Activated CD4-positive, alpha-beta T cell treated with anti-CD3 and anti-CD28 coated beads, Interleukin-2, amount 10 ng/mL, durations not matched to agents 24 days and 14 days (primary cell): Measurements from ENCODE around the gene TNFAIP8L2. TPM values are rescaled to one million over a fixed set of nuclear protein-coding genes. Genes with fewer than 3 reads are reported as not detected.
"Not testable (repeated sequence)": the region's sequence is repeated elsewhere in the genome, so short reads cannot be mapped to it uniquely, and the experiment has no call there.

Experiments
- DNase-seq: peaks from one replicate; pipeline ENCODE4 v3.0.0; 2022
- H3K27ac Mint-ChIP-seq: one replicate; pipeline ENCODE4 v1.8.0; 2022; ENCODE audit warnings: mild to moderate bottlenecking, mixed read lengths
- H3K27me3 Mint-ChIP-seq: one replicate; pipeline ENCODE4 v1.8.0; 2022; ENCODE audit warnings: mixed read lengths
- H3K36me3 Mint-ChIP-seq: one replicate; pipeline ENCODE4 v1.8.0; 2022; ENCODE audit warnings: low read depth, mild to moderate bottlenecking, mixed read lengths
- H3K4me1 Mint-ChIP-seq: one replicate; pipeline ENCODE4 v1.8.0; 2021; ENCODE audit warnings: mixed read lengths
- H3K4me3 Mint-ChIP-seq: one replicate; pipeline ENCODE4 v1.8.0; 2022; ENCODE audit warnings: mild to moderate bottlenecking, moderate library complexity, mixed read lengths
- H3K9me3 Mint-ChIP-seq: one replicate; pipeline ENCODE4 v1.8.0; 2021; ENCODE audit warnings: mixed read lengths
- intact Hi-C: fragments of 100-400 bp; cut with micrococcal nuclease; formaldehyde crosslinking; loops from one replicate; pipeline ENCODE4 v1.15.1; 2023
- total RNA-seq: library from RNA; stranded (reverse); gene quantifications from 2 replicates; pipeline ENCODE4 v1.2.3, GENCODE V29; 2022

TNFAIP8L2 gene
- total RNA-seq, 1 donor from 2014 or later = 32.5 TPM

DNA sequence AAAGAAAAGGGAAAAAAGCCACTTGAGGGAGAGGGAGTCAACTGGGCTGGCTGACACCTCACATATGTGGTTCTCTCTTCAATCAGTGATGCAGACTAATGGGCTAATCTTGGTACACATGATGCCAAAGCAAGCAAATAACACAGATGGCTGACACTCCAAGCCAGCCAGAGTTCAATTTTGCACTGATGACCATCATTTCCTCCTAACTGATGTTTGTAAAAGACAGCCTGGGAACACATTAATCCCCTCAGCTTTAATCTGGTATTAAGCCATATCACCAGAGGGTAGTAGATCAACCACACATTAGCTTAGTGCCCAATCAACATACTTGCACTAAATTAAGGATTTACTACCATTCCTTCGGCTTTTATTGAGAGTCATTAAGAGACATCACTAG lies 30.8 kb downstream of the TNFAIP8L2 start:
- H3K4me1 Mint-ChIP-seq = peaks cover 29% of the 10 kb centered on the region
- no peak overlapping the region for H3K27ac Mint-ChIP-seq
- no peak for DNase-seq
- intact Hi-C loops = no loop called here
- H3K4me3 Mint-ChIP-seq = no peak overlapping the region
- no peaks in the 10 kb centered on the region for H3K9me3 Mint-ChIP-seq
- peaks cover 42% of the 10 kb centered on the region for H3K36me3 Mint-ChIP-seq
- peaks cover 2% of the 10 kb centered on the region for H3K27me3 Mint-ChIP-seq

DNA sequence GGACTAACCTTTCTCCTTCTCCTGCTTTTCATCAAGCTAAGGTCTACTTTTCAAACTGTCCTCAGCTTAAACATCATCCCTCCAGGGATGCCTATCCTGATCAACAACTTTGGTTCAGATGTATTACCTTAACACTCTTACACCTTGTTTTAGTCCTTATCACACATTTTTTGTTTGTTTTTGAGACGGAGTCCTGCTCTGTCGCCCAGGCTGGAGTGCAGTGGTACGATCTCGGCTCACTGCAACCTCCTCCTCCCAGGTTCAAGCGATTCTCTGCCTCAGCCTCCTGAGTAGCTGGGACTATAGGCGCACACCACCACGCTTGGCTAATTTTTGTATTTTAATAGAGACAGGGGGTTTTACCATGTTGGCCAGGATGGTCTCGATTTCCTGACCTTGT lies 32.2 kb downstream of the TNFAIP8L2 start:
- Mint-ChIP-seq H3K36me3 (peaks cover 30% of the 10 kb centered on the region), H3K27ac (peak overlapping the region; percentile 76), H3K4me3 (peak overlapping the region; percentile 97), H3K4me1 (peaks cover 29% of the 10 kb centered on the region)
- H3K27me3 Mint-ChIP-seq, intact Hi-C loops, DNase-seq, H3K9me3 Mint-ChIP-seq: not testable (repeated sequence)

GRCh38 chr1:151189637-151190445 lies 33.4 kb downstream of the TNFAIP8L2 start, which contains the start of gene VPS72:
VPS72 (minus strand) TSS chr1:151190197; CDS start chr1:151190121, 76 bp downstream.
- no peaks in the 10 kb centered on the region for H3K9me3 Mint-ChIP-seq
- H3K27me3 Mint-ChIP-seq = peaks cover 6% of the 10 kb centered on the region
- H3K4me3 Mint-ChIP-seq = peak within 1 kb of the TSS; percentile 97
- peak within 1 kb of the TSS; percentile 93 for H3K27ac Mint-ChIP-seq
- DNase-seq = peak; percentile 96
- peaks cover 21% of the 10 kb centered on the region for H3K36me3 Mint-ChIP-seq
- intact Hi-C loops = loop anchor here (1.0 kb wide), 4 partner anchors 8 to 91 kb away; partner anchors contain the start of genes PIP5K1A, PSMD4 and SCNM1
- H3K4me1 Mint-ChIP-seq = peaks cover 26% of the 10 kb centered on the region

DNA sequence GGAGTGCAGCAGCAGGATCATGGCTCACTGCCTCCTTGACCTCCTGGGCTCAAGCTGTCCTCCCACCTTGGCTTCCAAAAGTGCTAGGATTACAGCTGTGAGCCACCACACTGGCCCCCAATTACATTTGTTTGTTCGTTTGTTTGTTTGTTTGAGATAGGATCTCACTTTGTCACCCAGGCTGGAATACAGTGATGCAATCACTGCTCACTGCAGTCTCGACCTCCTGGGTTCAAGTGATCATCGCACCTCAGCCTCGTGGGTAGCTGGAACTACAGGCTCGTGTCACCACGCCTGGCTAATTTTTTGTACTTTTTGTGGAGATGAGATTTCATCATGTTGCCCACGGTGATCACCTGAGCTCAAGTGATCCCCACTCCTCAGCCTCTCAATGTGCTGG lies 35.6 kb downstream of the TNFAIP8L2 start:
- peaks cover 26% of the 10 kb centered on the region for H3K4me1 Mint-ChIP-seq
- H3K27ac Mint-ChIP-seq = no peak overlapping the region
- H3K36me3 Mint-ChIP-seq = peaks cover 6% of the 10 kb centered on the region
- H3K27me3 Mint-ChIP-seq = peaks cover 6% of the 10 kb centered on the region
- no peak for DNase-seq
- H3K9me3 Mint-ChIP-seq = no peaks in the 10 kb centered on the region
- intact Hi-C loops = no loop called here
- no peak overlapping the region for H3K4me3 Mint-ChIP-seq

DNA sequence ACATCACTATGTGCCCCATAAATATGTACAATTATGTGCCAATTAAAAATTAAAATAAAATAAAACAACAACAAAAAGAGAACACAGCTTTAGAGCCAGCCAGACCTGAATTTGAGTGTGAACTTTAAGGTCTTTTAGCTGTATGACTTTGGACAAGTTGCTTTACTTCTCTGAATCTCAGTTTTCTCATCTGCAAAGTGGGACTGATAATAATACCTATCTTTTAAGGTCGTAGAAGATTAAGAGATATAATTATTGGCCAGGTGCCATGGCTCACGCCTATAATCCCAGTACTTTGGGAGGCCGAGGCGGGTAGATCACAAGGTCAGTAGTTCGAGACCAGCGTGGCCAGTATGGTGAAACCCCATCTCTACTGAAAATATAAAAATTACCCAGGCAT lies 36.9 kb downstream of the TNFAIP8L2 start:
- H3K27ac Mint-ChIP-seq = no peak overlapping the region
- H3K4me3 Mint-ChIP-seq = no peak overlapping the region
- DNase-seq = no peak
- H3K36me3 Mint-ChIP-seq = peaks cover 6% of the 10 kb centered on the region
- H3K4me1 Mint-ChIP-seq = peaks cover 29% of the 10 kb centered on the region
- peaks cover 7% of the 10 kb centered on the region for H3K27me3 Mint-ChIP-seq
- intact Hi-C loops = no loop called here
- no peaks in the 10 kb centered on the region for H3K9me3 Mint-ChIP-seq

- no peak for DNase-seq
- Mint-ChIP-seq H3K36me3 (peaks cover 9% of the 10 kb centered on the region), H3K9me3 (no peaks in the 10 kb centered on the region), H3K27ac (no peak overlapping the region), H3K27me3 (peaks cover 8% of the 10 kb centered on the region), H3K4me3 (no peak overlapping the region), H3K4me1 (peaks cover 27% of the 10 kb centered on the region)
- intact Hi-C loops = no loop called here
These were observed 37.4 kb downstream of the TNFAIP8L2 start for GRCh38 chr1:151193856-151194255.

DNA sequence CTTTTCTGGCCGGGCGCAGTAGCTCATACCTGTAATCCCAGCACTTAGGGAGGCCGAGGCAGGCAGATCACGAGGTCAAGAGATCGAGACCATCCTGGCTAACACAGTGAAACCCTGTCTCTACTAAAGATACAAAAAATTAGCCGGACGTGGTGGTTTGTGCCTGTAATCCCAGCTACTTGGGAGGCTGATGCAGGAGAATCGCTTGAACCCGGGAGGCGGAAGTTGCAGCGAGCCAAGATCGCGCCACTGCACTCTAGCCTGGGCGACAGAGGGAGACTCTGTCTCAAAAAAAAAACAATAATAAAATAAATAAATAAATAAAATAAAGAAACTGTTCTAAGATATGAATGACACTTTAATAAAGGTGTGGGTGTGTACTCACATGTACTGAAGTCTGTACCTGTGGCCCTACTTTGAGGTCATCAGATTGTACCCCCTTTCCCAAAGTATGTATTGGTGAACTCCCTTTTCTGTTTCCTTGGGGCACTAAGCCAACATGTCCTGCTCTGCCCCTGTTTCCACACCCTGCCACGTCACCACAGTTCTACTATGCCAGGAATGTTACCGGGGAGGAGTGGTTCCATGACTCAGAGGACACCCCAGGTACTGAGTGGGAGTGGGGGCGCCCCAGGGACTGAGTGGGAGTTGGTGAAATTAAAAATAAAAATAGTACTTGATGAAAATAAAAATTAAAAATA lies 38.6 kb downstream of the TNFAIP8L2 start:
- H3K36me3 Mint-ChIP-seq = peaks cover 16% of the 10 kb centered on the region
- intact Hi-C loops = loop anchor here (5.0 kb wide), 1 partner anchor 132 kb away; the partner anchor contains the start of gene PI4KB

DNA sequence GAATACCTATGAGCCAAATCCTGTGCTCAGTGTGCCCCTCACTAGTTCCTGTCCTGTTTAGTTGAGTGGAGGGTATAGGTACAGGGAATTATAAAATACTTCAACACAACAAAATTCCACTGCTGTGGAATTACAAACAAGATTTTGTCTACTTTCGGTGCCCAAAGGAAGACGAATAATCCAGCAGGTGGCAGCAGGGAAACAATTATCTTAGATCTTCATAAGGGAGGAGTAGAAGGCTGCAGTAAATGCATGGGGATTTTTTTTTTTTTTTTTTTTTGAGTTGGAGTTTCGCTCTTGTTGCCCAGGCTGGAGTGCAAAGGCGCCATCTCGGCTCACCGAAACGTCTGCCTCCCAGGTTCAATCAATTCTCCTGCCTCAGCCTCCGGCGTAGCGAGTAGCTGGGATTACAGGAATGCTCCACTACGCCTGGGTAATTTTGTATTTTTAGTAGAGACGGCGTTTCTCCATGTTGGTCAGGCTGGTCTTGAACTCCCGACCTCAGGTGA lies 39.9 kb downstream of the TNFAIP8L2 start:
- peak overlapping the region; percentile 67 for H3K4me3 Mint-ChIP-seq
- intact Hi-C loops = loop anchor here (2.0 to 5.0 kb wide), 2 partner anchors 131 to 150 kb away; partner anchors contain the start of genes PI4KB and RFX5
- peak overlapping the region; percentile 45 for H3K27ac Mint-ChIP-seq
- peaks cover 21% of the 10 kb centered on the region for H3K36me3 Mint-ChIP-seq
- H3K9me3 Mint-ChIP-seq = no peaks in the 10 kb centered on the region
- H3K4me1 Mint-ChIP-seq = peaks cover 28% of the 10 kb centered on the region
- peak; percentile 89 for DNase-seq
- H3K27me3 Mint-ChIP-seq = peaks cover 6% of the 10 kb centered on the region

More for the DNA sequence above, 38.6 kb downstream of the TNFAIP8L2 start:
- DNase-seq, H3K4me3 Mint-ChIP-seq, H3K27me3 Mint-ChIP-seq, H3K9me3 Mint-ChIP-seq: not testable (repeated sequence)
- peaks cover 29% of the 10 kb centered on the region for H3K4me1 Mint-ChIP-seq
- H3K27ac Mint-ChIP-seq = peak overlapping the region; percentile 26

- intact Hi-C loops = loop anchor here (1.0 to 5.0 kb wide), 6 partner anchors 8 to 149 kb away; partner anchors contain the start of genes PI4KB, PSMD4, RFX5 and TNFAIP8L2
- Mint-ChIP-seq H3K9me3 (no peaks in the 10 kb centered on the region), H3K4me3 (peak overlapping the region; percentile 94), H3K36me3 (peaks cover 29% of the 10 kb centered on the region), H3K4me1 (peaks cover 35% of the 10 kb centered on the region), H3K27me3 (peaks cover 5% of the 10 kb centered on the region), H3K27ac (peak overlapping the region; percentile 97)
- no peak for DNase-seq
These were observed 41.4 kb downstream of the TNFAIP8L2 start for GRCh38 chr1:151197863-151198253.

- H3K27ac Mint-ChIP-seq = peak within 1 kb of the TSS; percentile 97
- peaks cover 5% of the 10 kb centered on the region for H3K27me3 Mint-ChIP-seq
- H3K36me3 Mint-ChIP-seq = peaks cover 31% of the 10 kb centered on the region
- peak; percentile 99 for DNase-seq
- intact Hi-C loops = loop anchor here (1.0 to 5.0 kb wide), 5 partner anchors 8 to 129 kb away; partner anchors contain the start of genes PI4KB, PSMD4, TNFAIP8L2 and VPS72
- peak within 1 kb of the TSS; percentile 94 for H3K4me3 Mint-ChIP-seq
- H3K4me1 Mint-ChIP-seq = peaks cover 35% of the 10 kb centered on the region
- H3K9me3 Mint-ChIP-seq = no peaks in the 10 kb centered on the region
These were observed 42.0 kb downstream of the TNFAIP8L2 start, which contains the start of gene PIP5K1A for GRCh38 chr1:151198254-151199127. PIP5K1A (plus strand) TSS chr1:151198552; CDS start chr1:151198997, 445 bp downstream.

DNA sequence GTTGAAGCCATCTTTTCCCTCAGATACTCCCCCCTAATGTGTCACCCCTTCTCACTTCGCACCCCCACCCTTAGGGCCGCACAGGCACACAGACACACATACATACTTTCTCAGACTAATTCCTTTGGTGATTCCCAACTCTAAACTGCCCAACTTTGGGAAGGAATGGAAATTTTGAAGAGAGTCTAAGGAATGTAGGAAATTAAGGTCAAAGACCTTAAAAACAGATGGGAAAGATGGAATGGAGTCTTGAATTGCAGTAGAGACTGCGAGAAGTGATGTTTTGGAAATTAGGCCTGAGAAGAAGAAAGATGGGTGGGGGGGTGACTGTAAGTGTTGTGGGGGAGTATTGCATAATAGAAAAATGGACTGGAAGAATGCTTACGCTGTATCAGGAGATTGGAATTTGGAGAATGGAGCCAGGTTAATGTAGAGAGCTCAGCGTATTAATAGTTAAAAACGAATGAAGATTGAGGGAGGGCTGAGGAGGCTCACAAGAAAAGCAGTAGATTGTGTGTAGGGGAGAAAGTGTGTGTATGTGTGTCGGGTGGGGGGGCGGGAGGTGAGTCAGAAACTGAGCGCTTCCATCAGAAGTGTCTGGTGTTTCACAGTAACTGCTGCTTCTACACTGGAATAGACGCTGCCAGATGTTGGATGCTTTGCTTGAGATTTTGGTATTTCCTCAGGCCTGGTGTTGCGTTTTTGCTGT lies 43.6 kb downstream of the TNFAIP8L2 start:
- H3K36me3 Mint-ChIP-seq = peaks cover 37% of the 10 kb centered on the region
- no peaks in the 10 kb centered on the region for H3K9me3 Mint-ChIP-seq
- intact Hi-C loops = loop anchor here (1.0 to 5.0 kb wide), 5 partner anchors 13 to 127 kb away; partner anchors contain the start of genes PI4KB, SCNM1 and TNFAIP8L2
- peak overlapping the region; percentile 94 for H3K4me3 Mint-ChIP-seq
- peaks cover 2% of the 10 kb centered on the region for H3K27me3 Mint-ChIP-seq
- peaks cover 40% of the 10 kb centered on the region for H3K4me1 Mint-ChIP-seq
- DNase-seq = peak; percentile 65
- peak overlapping the region; percentile 97 for H3K27ac Mint-ChIP-seq

- Mint-ChIP-seq H3K36me3 (peaks cover 51% of the 10 kb centered on the region), H3K4me1 (peaks cover 24% of the 10 kb centered on the region)
- H3K4me3 Mint-ChIP-seq, intact Hi-C loops, H3K27ac Mint-ChIP-seq, DNase-seq, H3K27me3 Mint-ChIP-seq, H3K9me3 Mint-ChIP-seq: not testable (repeated sequence)
These were observed 49.0 kb downstream of the TNFAIP8L2 start for GRCh38 chr1:151205381-151205965.
